GM12878 (cell line): ENCODE data around the gene SMG6. TPM values are rescaled to one million over a fixed set of nuclear protein-coding genes. Genes with fewer than 3 reads are reported as not detected.

Experiments
- ASH2L ChIP-seq: fragments of 300-600, 200-600 bp; sonication (generic); IDR thresholded peaks from 2 replicates; pipeline ENCODE4 v1.6.1; 2017; ENCODE audit warnings: low read depth, mild to moderate bottlenecking, borderline replicate concordance
- CBX3 ChIP-seq: fragments of 200-600 bp; sonication (generic); IDR thresholded peaks from 2 replicates; pipeline ENCODE4 v1.6.1; 2016; ENCODE audit warnings: low read depth, borderline replicate concordance
- CEBPB ChIP-seq, 2 experiments: fragments of 150-350 bp in 1 of 2; IDR thresholded peaks; 2 replicates each; pipeline ENCODE4 v1.6.1; 2012 to 2014; ENCODE audit warnings: low read depth in 2 of 2, low read length in 2 of 2, borderline replicate concordance in 1 of 2, inconsistent platforms in 1 of 2
- IKZF1 ChIP-seq: fragments of 450-650 bp; conservative IDR thresholded peaks from 2 replicates; pipeline ENCODE4 v1.6.1; 2017; ENCODE audit warnings: antibody characterized with exemption, mild to moderate bottlenecking
- MXI1 ChIP-seq: fragments of 150-350 bp; IDR thresholded peaks from 2 replicates; pipeline ENCODE4 v1.6.1; 2011; ENCODE audit warnings: low read depth, mild to moderate bottlenecking, inconsistent platforms, low read length, improper control_type of control experiment
- NFXL1 ChIP-seq: fragments of 450-650 bp; IDR thresholded peaks from 2 replicates; pipeline ENCODE4 v1.6.1; 2017; ENCODE audit warnings: antibody characterized with exemption, mild to moderate bottlenecking, borderline replicate concordance
- NFYA ChIP-seq: IDR thresholded peaks from 2 replicates; pipeline ENCODE4 v1.6.1; 2011; ENCODE audit warnings: low read depth, mild to moderate bottlenecking, low read length, improper control_type of control experiment, borderline replicate concordance
- NR2F1 ChIP-seq: fragments of 450-650 bp; conservative IDR thresholded peaks from 2 replicates; pipeline ENCODE4 v1.6.1; 2017; ENCODE audit warnings: mild to moderate bottlenecking
- PAX5 ChIP-seq: IDR thresholded peaks from 2 replicates; pipeline ENCODE4 v1.6.1; 2011; ENCODE audit warnings: low read depth, low read length, borderline replicate concordance
- RAD51 ChIP-seq: fragments of 450-650 bp; IDR thresholded peaks from 2 replicates; pipeline ENCODE4 v1.6.1; 2016; ENCODE audit warnings: moderate library complexity, mild to moderate bottlenecking, inconsistent platforms
- RCOR1 ChIP-seq: conservative IDR thresholded peaks from 2 replicates; pipeline ENCODE4 v1.6.1; 2012; ENCODE audit warnings: low read depth, low read length, improper control_type of control experiment
- SMC3 ChIP-seq: IDR thresholded peaks from 2 replicates; pipeline ENCODE4 v1.6.1; 2011; ENCODE audit warnings: low read length, improper control_type of control experiment, borderline replicate concordance
- TARDBP ChIP-seq: IDR thresholded peaks from 2 replicates; pipeline ENCODE4 v1.6.1; 2016; ENCODE audit warnings: borderline replicate concordance
- TBL1XR1 ChIP-seq: IDR thresholded peaks from 2 replicates; pipeline ENCODE4 v1.6.1; 2012; ENCODE audit warnings: low read depth, low read length, improper control_type of control experiment
- ZNF24 ChIP-seq: fragments of 450-650 bp; IDR thresholded peaks from 2 replicates; pipeline ENCODE4 v1.6.1; 2017; ENCODE audit warnings: antibody characterized with exemption, mild to moderate bottlenecking
- ZNF274 ChIP-seq: IDR thresholded peaks from one replicate; pipeline ENCODE4 v1.8.0; 2011; ENCODE audit not compliant: insufficient read length, insufficient read depth
- polyA plus RNA-seq, 11 experiments: library from polyadenylated mRNA; depleted of rRNA in 4 of 11; unstranded in 6 of 11; stranded (reverse) in 5 of 11; fragments of >200 nt; fragmentation: Nextera tagmentation in 4 of 11; fragmentation: Illumina TruSeq in 1 of 11; extraction: Ambion mirVana in 4 of 11; extraction: Trizol in 1 of 11; gene quantifications; 1 replicate in 1 of 11; 2 replicates in 10 of 11; pipeline versions ENCODE4 v1.2.1 to v1.2.3, GENCODE V29; 2011 to 2016; ENCODE audit warnings: inconsistent platforms in 2 of 11, missing spikeins in 2 of 11, low read depth in 1 of 11
- total RNA-seq, 4 experiments: library from RNA; depleted of rRNA in 3 of 4; stranded (reverse); fragments of >200 nt in 3 of 4; fragmentation: Illumina TruSeq in 1 of 4; extraction: Trizol in 1 of 4; gene quantifications; 2 replicates each; pipeline versions ENCODE4 v1.2.1 to v1.2.3, GENCODE V29; 2013 to 2021
- TF ChIP-seq, protein P1 (sequence below): fragments of 450-650 bp; IDR thresholded peaks from 2 replicates; pipeline ENCODE4 v1.6.1; 2018; ENCODE audit warnings: borderline replicate concordance, mild to moderate bottlenecking; ENCODE audit not compliant: partially characterized antibody
- TF ChIP-seq, protein P2 (sequence below): fragments of 450-650 bp; conservative IDR thresholded peaks from 2 replicates; pipeline ENCODE4 v1.6.1; 2017; ENCODE audit warnings: mild to moderate bottlenecking, moderate library complexity
- TF ChIP-seq, protein P3 (sequence below): IDR thresholded peaks from 2 replicates; pipeline ENCODE4 v1.6.1; 2012; ENCODE audit warnings: low read depth, low read length, improper control_type of control experiment
- TF ChIP-seq, protein P4 (sequence below): IDR thresholded peaks from 2 replicates; pipeline ENCODE4 v1.6.1; 2011; ENCODE audit warnings: borderline replicate concordance, low read depth, mild to moderate bottlenecking, moderate library complexity, low read length; ENCODE audit not compliant: insufficient read depth, poor library complexity, severe bottlenecking
- TF ChIP-seq, protein P5 (sequence below): fragments of 150-350 bp; IDR thresholded peaks from 2 replicates; pipeline ENCODE4 v1.6.1; 2014; ENCODE audit warnings: mild to moderate bottlenecking, low read depth, low read length

Gene SMG6
- total and polyA plus RNA-seq, 10 of the 15 experiments (the other 5 are each of a cell fraction or from before 2014, with no cell fraction given) = 0.58 to 28.7 (median 15.7) TPM

DNA sequence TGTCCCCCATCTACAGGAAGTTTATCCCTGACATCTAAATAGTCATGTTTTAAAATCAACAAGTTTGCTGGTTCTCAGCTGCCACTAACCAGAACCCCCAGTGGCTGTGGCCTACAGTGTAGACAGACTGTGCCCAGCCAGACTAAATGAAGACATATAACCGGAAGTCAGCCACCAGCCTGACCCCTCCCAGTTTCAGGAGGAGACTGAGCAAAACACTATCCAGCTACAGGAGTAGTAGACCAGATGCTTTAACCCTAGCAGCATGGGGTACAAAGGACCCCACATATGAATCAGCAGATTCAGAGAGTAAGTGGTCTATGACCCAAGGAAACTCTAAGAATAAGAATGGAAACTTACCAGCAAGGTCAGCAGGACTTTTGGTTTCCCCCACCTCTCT lies 165.3 kb downstream of the SMG6 start (continued):
- TF ChIP-seq NFYA = no peak
- peak; percentile 49; the same call in 1 of the 2 replicates for TF ChIP-seq IKZF1
- no peak for TF ChIP-seq RAD51
- TF ChIP-seq, protein P1, sequence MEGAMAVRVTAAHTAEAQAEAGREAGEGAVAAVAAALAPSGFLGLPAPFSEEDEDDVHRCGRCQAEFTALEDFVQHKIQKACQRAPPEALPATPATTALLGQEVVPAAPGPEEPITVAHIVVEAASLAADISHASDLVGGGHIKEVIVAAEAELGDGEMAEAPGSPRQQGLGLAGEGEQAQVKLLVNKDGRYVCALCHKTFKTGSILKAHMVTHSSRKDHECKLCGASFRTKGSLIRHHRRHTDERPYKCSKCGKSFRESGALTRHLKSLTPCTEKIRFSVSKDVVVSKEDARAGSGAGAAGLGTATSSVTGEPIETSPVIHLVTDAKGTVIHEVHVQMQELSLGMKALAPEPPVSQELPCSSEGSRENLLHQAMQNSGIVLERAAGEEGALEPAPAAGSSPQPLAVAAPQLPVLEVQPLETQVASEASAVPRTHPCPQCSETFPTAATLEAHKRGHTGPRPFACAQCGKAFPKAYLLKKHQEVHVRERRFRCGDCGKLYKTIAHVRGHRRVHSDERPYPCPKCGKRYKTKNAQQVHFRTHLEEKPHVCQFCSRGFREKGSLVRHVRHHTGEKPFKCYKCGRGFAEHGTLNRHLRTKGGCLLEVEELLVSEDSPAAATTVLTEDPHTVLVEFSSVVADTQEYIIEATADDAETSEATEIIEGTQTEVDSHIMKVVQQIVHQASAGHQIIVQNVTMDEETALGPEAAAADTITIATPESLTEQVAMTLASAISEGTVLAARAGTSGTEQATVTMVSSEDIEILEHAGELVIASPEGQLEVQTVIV = no peak
- no peak for TF ChIP-seq NFXL1
- TF ChIP-seq TARDBP = no peak
- peak; percentile 61 for TF ChIP-seq NR2F1
- TF ChIP-seq, protein P2, sequence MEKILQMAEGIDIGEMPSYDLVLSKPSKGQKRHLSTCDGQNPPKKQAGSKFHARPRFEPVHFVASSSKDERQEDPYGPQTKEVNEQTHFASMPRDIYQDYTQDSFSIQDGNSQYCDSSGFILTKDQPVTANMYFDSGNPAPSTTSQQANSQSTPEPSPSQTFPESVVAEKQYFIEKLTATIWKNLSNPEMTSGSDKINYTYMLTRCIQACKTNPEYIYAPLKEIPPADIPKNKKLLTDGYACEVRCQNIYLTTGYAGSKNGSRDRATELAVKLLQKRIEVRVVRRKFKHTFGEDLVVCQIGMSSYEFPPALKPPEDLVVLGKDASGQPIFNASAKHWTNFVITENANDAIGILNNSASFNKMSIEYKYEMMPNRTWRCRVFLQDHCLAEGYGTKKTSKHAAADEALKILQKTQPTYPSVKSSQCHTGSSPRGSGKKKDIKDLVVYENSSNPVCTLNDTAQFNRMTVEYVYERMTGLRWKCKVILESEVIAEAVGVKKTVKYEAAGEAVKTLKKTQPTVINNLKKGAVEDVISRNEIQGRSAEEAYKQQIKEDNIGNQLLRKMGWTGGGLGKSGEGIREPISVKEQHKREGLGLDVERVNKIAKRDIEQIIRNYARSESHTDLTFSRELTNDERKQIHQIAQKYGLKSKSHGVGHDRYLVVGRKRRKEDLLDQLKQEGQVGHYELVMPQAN = no peak
- TF ChIP-seq PAX5 = no peak
- no peak for TF ChIP-seq RCOR1
- TF ChIP-seq ASH2L = no peak
- no peak for TF ChIP-seq SMC3
- TF ChIP-seq, protein P3, sequence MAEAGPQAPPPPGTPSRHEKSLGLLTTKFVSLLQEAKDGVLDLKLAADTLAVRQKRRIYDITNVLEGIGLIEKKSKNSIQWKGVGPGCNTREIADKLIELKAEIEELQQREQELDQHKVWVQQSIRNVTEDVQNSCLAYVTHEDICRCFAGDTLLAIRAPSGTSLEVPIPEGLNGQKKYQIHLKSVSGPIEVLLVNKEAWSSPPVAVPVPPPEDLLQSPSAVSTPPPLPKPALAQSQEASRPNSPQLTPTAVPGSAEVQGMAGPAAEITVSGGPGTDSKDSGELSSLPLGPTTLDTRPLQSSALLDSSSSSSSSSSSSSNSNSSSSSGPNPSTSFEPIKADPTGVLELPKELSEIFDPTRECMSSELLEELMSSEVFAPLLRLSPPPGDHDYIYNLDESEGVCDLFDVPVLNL = no peak
- no peak for TF ChIP-seq ZNF274
- TF ChIP-seq ZNF24 = no peak
- no peak for TF ChIP-seq CBX3
- no peak for TF ChIP-seq TBL1XR1
- TF ChIP-seq, protein P4, sequence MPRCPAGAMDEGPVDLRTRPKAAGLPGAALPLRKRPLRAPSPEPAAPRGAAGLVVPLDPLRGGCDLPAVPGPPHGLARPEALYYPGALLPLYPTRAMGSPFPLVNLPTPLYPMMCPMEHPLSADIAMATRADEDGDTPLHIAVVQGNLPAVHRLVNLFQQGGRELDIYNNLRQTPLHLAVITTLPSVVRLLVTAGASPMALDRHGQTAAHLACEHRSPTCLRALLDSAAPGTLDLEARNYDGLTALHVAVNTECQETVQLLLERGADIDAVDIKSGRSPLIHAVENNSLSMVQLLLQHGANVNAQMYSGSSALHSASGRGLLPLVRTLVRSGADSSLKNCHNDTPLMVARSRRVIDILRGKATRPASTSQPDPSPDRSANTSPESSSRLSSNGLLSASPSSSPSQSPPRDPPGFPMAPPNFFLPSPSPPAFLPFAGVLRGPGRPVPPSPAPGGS = no peak
- no peak for TF ChIP-seq CEBPB (IDR thresholded peaks at IDR 0.05; ENCODE audit: borderline replicate concordance in 1 of 2, low read depth in 2 of 2, low read length in 2 of 2)
- TF ChIP-seq MXI1 = no peak
- TF ChIP-seq, protein P5, sequence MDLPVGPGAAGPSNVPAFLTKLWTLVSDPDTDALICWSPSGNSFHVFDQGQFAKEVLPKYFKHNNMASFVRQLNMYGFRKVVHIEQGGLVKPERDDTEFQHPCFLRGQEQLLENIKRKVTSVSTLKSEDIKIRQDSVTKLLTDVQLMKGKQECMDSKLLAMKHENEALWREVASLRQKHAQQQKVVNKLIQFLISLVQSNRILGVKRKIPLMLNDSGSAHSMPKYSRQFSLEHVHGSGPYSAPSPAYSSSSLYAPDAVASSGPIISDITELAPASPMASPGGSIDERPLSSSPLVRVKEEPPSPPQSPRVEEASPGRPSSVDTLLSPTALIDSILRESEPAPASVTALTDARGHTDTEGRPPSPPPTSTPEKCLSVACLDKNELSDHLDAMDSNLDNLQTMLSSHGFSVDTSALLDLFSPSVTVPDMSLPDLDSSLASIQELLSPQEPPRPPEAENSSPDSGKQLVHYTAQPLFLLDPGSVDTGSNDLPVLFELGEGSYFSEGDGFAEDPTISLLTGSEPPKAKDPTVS = no peak
